ENCODE data around the gene MRPL39.
A peak's percentile ranks its signal among the peaks of the same experiment; 100 is the strongest.

The MRPL39 gene

GRCh38 chr21:25607151-25608043, at the start of gene MRPL39:
Gene MRPL39, minus strand, starts transcription at chr21:25607481. Its CDS starts 6 bp downstream, at chr21:25607475.
- peak; percentile 56 for DNase-seq (ENCODE audit: extremely low read depth, low read depth)
- peak; percentile 65 for TF ChIP-seq CTCF (IDR thresholded peaks at IDR 0.05; ENCODE audit: low read depth, low read length, missing control alignments)
- peak within 1 kb of the TSS; percentile 72 for H3K4me3 ChIP-seq (replicated peaks; ENCODE audit: low read depth, low read length)

GRCh38 chr21:25656412-25656811, 49.1 kb upstream of the MRPL39 start:
- no peak for DNase-seq (ENCODE audit: extremely low read depth, low read depth)
- H3K4me3 ChIP-seq (replicated peaks; ENCODE audit: low read depth, low read length): no peak overlapping the region
- no peak for TF ChIP-seq CTCF (IDR thresholded peaks at IDR 0.05; ENCODE audit: low read depth, low read length, missing control alignments)

- no peak overlapping the region for H3K4me3 ChIP-seq (replicated peaks; ENCODE audit: low read depth, low read length)
- TF ChIP-seq CTCF (IDR thresholded peaks at IDR 0.05; ENCODE audit: low read depth, low read length, missing control alignments): no peak
- DNase-seq (ENCODE audit: extremely low read depth, low read depth): no peak
Measured at GRCh38 chr21:25649146-25649545, 41.9 kb upstream of the MRPL39 start.

GRCh38 chr21:25647647-25648046, 40.4 kb upstream of the MRPL39 start:
- no peak for DNase-seq (ENCODE audit: extremely low read depth, low read depth)
- no peak for TF ChIP-seq CTCF (IDR thresholded peaks at IDR 0.05; ENCODE audit: low read depth, low read length, missing control alignments)
- no peak overlapping the region for H3K4me3 ChIP-seq (replicated peaks; ENCODE audit: low read depth, low read length)

- H3K4me3 ChIP-seq (replicated peaks; ENCODE audit: low read depth, low read length): no peak overlapping the region
- TF ChIP-seq CTCF (IDR thresholded peaks at IDR 0.05; ENCODE audit: low read depth, low read length, missing control alignments): no peak
- no peak for DNase-seq (ENCODE audit: extremely low read depth, low read depth)
Measured at GRCh38 chr21:25646474-25646873, 39.2 kb upstream of the MRPL39 start.

GRCh38 chr21:25643486-25643885, 36.2 kb upstream of the MRPL39 start:
- no peak for DNase-seq (ENCODE audit: extremely low read depth, low read depth)
- TF ChIP-seq CTCF (IDR thresholded peaks at IDR 0.05; ENCODE audit: low read depth, low read length, missing control alignments): no peak
- no peak overlapping the region for H3K4me3 ChIP-seq (replicated peaks; ENCODE audit: low read depth, low read length)

Measured in HFF-Myc (cell line).